ENCODE measurements around the gene KIAA0753.

The KIAA0753 gene

DNA sequence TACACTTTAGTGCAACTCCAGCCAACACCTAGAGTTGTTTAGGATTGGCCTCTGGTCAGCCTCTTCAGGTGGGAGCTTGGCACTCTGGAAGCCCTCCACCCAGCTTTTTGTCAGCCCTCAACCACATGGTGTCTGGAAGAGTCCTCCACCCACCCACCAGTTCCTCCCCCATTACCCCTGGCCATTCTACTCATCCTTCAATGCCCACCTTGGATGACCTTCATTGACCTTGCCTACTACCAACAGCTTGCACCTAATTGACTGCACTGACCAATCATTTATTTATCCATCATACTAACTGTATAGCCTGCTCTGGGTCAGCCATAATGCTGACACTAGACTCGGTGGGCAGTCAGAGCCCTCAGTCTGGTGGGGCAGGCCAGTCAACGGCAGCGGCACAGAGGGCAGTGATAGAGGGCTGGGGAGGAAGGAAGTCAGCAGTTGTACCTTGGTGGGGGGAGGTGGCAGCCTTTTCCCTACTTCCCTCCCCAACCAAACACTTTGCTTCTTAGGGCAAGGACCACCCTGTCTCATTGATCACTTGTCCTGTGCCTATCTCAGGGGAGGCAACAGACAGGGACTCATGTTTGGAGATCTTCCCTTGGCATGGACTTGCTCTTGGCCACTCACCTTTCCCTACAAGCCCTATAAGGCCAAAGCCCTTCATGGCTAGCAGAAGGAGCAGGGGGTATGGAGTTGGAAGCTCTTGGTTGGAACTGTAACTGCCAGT, 43.4 kb upstream of the KIAA0753 start:
- DNase-seq = no peak
- no peaks in the 10 kb centered on the region for H3K36me3 ChIP-seq
- no peaks in the 10 kb centered on the region for H3K9me3 ChIP-seq (ENCODE audit: severe bottlenecking)
- H3K27ac ChIP-seq = no peak overlapping the region
- H3K27me3 ChIP-seq (ENCODE audit: insufficient read depth, low read depth, severe bottlenecking) = peaks cover 43% of the 10 kb centered on the region
- TF ChIP-seq, protein P1, sequence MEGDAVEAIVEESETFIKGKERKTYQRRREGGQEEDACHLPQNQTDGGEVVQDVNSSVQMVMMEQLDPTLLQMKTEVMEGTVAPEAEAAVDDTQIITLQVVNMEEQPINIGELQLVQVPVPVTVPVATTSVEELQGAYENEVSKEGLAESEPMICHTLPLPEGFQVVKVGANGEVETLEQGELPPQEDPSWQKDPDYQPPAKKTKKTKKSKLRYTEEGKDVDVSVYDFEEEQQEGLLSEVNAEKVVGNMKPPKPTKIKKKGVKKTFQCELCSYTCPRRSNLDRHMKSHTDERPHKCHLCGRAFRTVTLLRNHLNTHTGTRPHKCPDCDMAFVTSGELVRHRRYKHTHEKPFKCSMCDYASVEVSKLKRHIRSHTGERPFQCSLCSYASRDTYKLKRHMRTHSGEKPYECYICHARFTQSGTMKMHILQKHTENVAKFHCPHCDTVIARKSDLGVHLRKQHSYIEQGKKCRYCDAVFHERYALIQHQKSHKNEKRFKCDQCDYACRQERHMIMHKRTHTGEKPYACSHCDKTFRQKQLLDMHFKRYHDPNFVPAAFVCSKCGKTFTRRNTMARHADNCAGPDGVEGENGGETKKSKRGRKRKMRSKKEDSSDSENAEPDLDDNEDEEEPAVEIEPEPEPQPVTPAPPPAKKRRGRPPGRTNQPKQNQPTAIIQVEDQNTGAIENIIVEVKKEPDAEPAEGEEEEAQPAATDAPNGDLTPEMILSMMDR (IDR thresholded peaks at IDR 0.05; ENCODE audit: low read depth, low read length) = no peak
- H3K4me3 ChIP-seq (ENCODE audit: low read depth, low read length) = no peak overlapping the region

DNA sequence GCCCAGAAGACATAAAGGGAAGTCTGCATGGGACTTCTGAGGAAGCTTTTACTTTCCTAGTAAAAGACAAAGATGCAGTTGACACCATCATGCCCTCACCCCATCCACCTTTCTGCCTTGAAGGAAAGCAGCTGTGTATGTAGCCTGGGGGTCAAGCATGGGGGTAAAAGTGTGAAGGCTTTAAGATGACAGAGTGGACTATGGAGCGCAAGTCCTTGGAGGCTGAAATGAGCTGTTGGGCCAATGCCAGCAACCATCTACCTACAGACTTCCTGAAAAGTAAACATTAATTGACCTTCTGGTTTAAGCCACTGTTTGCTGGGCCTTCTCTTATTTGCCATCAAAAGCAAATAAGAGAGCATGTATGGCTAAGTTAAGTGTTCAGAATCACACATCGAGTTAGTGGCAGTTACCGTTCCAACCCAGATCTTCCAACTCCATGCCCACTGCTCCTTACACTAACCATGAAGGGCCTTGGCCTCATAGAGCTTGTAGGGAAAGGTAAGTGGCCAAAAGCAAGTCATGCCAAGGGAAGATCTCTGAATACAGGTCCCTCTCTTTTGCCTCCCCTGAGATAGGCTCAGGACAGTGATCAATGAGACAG, 42.7 kb upstream of the KIAA0753 start:
- peaks cover 39% of the 10 kb centered on the region for H3K27me3 ChIP-seq (ENCODE audit: insufficient read depth, low read depth, severe bottlenecking)
- TF ChIP-seq, protein P1 (IDR thresholded peaks at IDR 0.05; ENCODE audit: low read depth, low read length) = no peak
- no peaks in the 10 kb centered on the region for H3K9me3 ChIP-seq (ENCODE audit: severe bottlenecking)
- H3K36me3 ChIP-seq = no peaks in the 10 kb centered on the region
- no peak overlapping the region for H3K27ac ChIP-seq
- no peak overlapping the region for H3K4me3 ChIP-seq (ENCODE audit: low read depth, low read length)
- no peak for DNase-seq

DNA sequence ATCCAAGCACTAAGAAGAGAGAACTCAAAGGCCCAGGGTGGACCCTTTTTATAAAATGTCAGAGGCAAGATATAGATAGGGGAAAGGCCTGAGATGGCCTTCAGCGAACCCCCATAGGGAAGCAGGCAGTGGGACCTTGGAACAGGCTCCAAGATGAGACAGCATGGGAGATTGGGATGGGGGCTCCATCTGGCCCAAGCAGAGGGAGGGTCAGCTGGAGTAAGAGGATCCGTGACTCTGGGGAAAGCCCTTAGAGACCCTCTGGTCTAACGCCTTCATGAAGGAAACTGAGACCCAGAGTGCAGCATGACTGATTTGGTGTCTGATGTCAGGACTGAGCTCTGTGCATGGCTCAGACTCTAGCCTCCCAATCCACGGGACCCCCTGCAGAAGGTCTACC, 41.8 kb upstream of the KIAA0753 start:
- TF ChIP-seq, protein P1 (IDR thresholded peaks at IDR 0.05; ENCODE audit: low read depth, low read length) = no peak
- DNase-seq = no peak
- Histone ChIP-seq H3K27me3 (ENCODE audit: insufficient read depth, low read depth, severe bottlenecking) (peaks cover 32% of the 10 kb centered on the region), H3K36me3 (no peaks in the 10 kb centered on the region), H3K4me3 (ENCODE audit: low read depth, low read length) (no peak overlapping the region), H3K27ac (no peak overlapping the region), H3K9me3 (ENCODE audit: severe bottlenecking) (no peaks in the 10 kb centered on the region)

DNA sequence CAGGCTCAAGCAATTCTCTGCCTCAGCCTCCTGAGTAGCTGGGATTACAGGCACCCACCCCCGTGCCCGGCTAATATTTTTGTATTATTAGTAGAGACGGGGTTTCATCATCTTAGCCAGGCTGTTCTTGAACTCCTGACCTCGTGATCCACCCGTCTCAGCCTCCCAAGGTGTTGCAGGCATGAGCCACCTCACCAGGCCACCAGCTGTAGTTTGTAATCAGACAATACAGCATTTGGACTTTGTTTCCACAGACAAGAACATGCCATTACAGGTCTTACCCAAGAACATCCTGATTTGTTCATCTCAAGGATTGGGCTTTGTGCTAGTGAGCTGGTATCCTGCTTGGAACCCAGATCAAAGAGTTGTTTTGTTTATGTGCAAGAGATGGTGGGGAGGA, 41.2 kb upstream of the KIAA0753 start:
- Histone ChIP-seq H3K27me3 (ENCODE audit: insufficient read depth, low read depth, severe bottlenecking) (peaks cover 27% of the 10 kb centered on the region), H3K36me3 (no peaks in the 10 kb centered on the region), H3K27ac (no peak overlapping the region), H3K9me3 (ENCODE audit: severe bottlenecking) (no peaks in the 10 kb centered on the region), H3K4me3 (ENCODE audit: low read depth, low read length) (no peak overlapping the region)
- no peak for DNase-seq
- TF ChIP-seq, protein P1 (IDR thresholded peaks at IDR 0.05; ENCODE audit: low read depth, low read length) = no peak

DNA sequence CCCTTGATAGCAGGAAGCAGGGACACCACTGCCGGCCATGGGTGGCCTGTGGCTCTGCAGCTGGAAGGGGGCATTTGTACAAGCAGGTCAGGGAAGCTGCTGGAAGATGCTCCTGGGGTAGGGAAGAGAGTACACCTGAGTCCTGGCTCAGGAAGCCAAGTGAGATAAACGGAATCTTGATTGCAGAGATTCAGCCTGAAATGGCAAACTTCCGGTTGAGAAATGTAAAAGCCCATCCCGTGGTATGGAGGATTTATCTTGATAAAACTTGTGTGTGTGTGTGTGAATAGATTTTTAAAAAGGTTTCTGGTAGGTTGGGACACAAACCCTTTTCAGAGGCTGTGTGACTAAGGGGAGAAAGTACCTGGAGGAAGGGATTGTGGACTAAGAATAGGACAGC, 40.7 kb upstream of the KIAA0753 start:
- Histone ChIP-seq H3K27ac (no peak overlapping the region), H3K9me3 (ENCODE audit: severe bottlenecking) (no peaks in the 10 kb centered on the region), H3K4me3 (ENCODE audit: low read depth, low read length) (no peak overlapping the region), H3K36me3 (no peaks in the 10 kb centered on the region), H3K27me3 (ENCODE audit: insufficient read depth, low read depth, severe bottlenecking) (peaks cover 25% of the 10 kb centered on the region)
- DNase-seq = no peak
- TF ChIP-seq, protein P1 (IDR thresholded peaks at IDR 0.05; ENCODE audit: low read depth, low read length) = no peak

All from WERI-Rb-1 (cell line).